ENCODE results near the gene IFNAR1.

DNA sequence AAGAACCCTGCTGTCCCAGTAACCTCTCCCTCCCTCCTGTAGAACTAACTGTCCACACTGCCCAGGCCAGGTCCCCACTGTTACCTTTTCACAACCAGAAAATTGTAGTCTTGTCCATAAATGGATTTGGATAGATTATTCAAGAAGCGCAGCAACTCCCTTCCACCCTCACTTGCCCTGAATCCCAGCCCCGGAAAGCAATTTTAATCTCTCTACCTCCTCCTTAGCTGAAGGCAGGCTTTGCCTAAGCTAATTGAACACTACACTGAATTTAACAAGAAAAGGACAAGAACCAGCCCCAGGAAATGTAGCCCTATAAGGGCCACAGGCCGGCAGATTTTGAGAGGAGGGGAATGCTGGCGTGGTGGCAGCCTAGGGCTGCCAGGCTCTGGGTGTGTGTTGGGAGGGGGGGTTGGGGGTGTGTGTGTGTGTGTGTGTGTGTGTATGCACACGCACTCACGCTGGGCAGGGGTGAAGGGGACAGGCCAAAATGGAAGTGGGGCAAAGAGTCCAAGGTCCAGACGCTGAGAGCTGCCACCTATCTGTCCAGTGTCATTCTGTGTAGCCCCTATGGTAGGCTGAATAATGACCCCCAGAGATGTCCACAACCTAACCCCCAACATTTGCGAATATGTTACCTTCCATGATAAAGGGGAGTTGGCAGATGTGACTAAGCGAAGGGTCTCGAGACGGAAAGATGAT, 67.7 kb downstream of the IFNAR1 start:
- TF ChIP-seq, protein P1, sequence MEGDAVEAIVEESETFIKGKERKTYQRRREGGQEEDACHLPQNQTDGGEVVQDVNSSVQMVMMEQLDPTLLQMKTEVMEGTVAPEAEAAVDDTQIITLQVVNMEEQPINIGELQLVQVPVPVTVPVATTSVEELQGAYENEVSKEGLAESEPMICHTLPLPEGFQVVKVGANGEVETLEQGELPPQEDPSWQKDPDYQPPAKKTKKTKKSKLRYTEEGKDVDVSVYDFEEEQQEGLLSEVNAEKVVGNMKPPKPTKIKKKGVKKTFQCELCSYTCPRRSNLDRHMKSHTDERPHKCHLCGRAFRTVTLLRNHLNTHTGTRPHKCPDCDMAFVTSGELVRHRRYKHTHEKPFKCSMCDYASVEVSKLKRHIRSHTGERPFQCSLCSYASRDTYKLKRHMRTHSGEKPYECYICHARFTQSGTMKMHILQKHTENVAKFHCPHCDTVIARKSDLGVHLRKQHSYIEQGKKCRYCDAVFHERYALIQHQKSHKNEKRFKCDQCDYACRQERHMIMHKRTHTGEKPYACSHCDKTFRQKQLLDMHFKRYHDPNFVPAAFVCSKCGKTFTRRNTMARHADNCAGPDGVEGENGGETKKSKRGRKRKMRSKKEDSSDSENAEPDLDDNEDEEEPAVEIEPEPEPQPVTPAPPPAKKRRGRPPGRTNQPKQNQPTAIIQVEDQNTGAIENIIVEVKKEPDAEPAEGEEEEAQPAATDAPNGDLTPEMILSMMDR (IDR thresholded peaks at IDR 0.05) = no peak
- TF ChIP-seq EZH2 (IDR thresholded peaks at IDR 0.05; ENCODE audit: borderline replicate concordance, insufficient read depth, low read depth, low read length, poor library complexity, severe bottlenecking) = no peak
